Liver (tissue), 9 donors: ENCODE data around the gene SCAF1. TPM values are rescaled to one million over a fixed set of nuclear protein-coding genes. Genes with fewer than 3 reads are reported as not detected.

Source experiments
- DNase-seq: peaks from one replicate; pipeline ENCODE4 v3.0.0-alpha.2; 2017; ENCODE audit warnings: low spot score
- H3K27ac ChIP-seq, 2 donors: one replicate each; pipeline ENCODE4 v1.7.0; 2013; ENCODE audit warnings: inconsistent platforms in 2 of 2, low read length in 2 of 2, control low read depth in 1 of 2, low read depth in 1 of 2, mild to moderate bottlenecking in 1 of 2
- H3K27me3 ChIP-seq, 4 donors: one replicate each; pipeline versions ENCODE4 v1.6.1 to v1.7.0; 2013; ENCODE audit warnings: low read length in 3 of 4, inconsistent platforms in 1 of 4, mild to moderate bottlenecking in 1 of 4, moderate library complexity in 1 of 4; ENCODE audit not compliant: control insufficient read depth in 4 of 4, insufficient read depth in 4 of 4
- H3K36me3 ChIP-seq, 4 donors: one replicate each; pipeline versions ENCODE4 v1.6.1 to v1.7.0; 2013; ENCODE audit warnings: low read length in 3 of 4, mild to moderate bottlenecking in 3 of 4, low read depth in 1 of 4, moderate library complexity in 1 of 4; ENCODE audit not compliant: control insufficient read depth in 4 of 4, insufficient read depth in 3 of 4
- H3K4me1 ChIP-seq, 4 donors: one replicate each; pipeline versions ENCODE4 v1.6.1 to v1.7.0; 2013; ENCODE audit warnings: low read length in 3 of 4, mild to moderate bottlenecking in 3 of 4, moderate library complexity in 1 of 4; ENCODE audit not compliant: control insufficient read depth in 4 of 4, insufficient read depth in 4 of 4
- H3K4me3 ChIP-seq, 3 donors: one replicate each; pipeline versions ENCODE4 v1.6.1 to v1.7.0; 2013; ENCODE audit warnings: low read length in 3 of 3, control low read depth in 1 of 3, low read depth in 1 of 3, mild to moderate bottlenecking in 1 of 3
- H3K9ac ChIP-seq, 2 donors: one replicate each; pipeline ENCODE4 v1.7.0; 2013; ENCODE audit warnings: low read length in 2 of 2, mild to moderate bottlenecking in 2 of 2, moderate library complexity in 2 of 2, control low read depth in 1 of 2, low read depth in 1 of 2
- H3K9me3 ChIP-seq, 4 donors: one replicate each; pipeline versions ENCODE4 v1.6.1 to v1.7.0; 2013; ENCODE audit warnings: low read length in 3 of 4; ENCODE audit not compliant: control insufficient read depth in 4 of 4
- ATF3 ChIP-seq: IDR thresholded peaks from 2 replicates; pipeline ENCODE4 v1.6.1; 2016; ENCODE audit warnings: antibody characterized with exemption
- EGR1 ChIP-seq, 2 donors: IDR thresholded peaks; 2 replicates each; pipeline ENCODE4 v1.6.1; 2016 to 2018; ENCODE audit warnings: antibody characterized with exemption in 2 of 2, low read depth in 2 of 2
- FOXA1 ChIP-seq: IDR thresholded peaks from 2 replicates; pipeline ENCODE4 v1.6.1; 2016; ENCODE audit warnings: antibody characterized with exemption
- FOXA2 ChIP-seq: IDR thresholded peaks from 2 replicates; pipeline ENCODE4 v1.6.1; 2016; ENCODE audit warnings: antibody characterized with exemption
- HNF4G ChIP-seq: IDR thresholded peaks from 2 replicates; pipeline ENCODE4 v1.6.1; 2016; ENCODE audit warnings: antibody characterized with exemption
- JUND ChIP-seq, 2 donors: IDR thresholded peaks; 2 replicates each; pipeline ENCODE4 v1.6.1; 2016; ENCODE audit warnings: antibody characterized with exemption in 2 of 2
- MAX ChIP-seq: IDR thresholded peaks from 2 replicates; pipeline ENCODE4 v1.6.1; 2016; ENCODE audit warnings: antibody characterized with exemption
- RAD21 ChIP-seq, 2 donors: IDR thresholded peaks; 2 replicates each; pipeline ENCODE4 v1.6.1; 2016; ENCODE audit warnings: antibody characterized with exemption in 2 of 2, mild to moderate bottlenecking in 2 of 2
- REST ChIP-seq: IDR thresholded peaks from 2 replicates; pipeline ENCODE4 v1.6.1; 2016; ENCODE audit warnings: antibody characterized with exemption, mild to moderate bottlenecking
- RXRA ChIP-seq, 2 donors: IDR thresholded peaks; 2 replicates each; pipeline ENCODE4 v1.6.1; 2017 to 2018; ENCODE audit warnings: antibody characterized with exemption in 2 of 2, mild to moderate bottlenecking in 1 of 2
- SP1 ChIP-seq: IDR thresholded peaks from 2 replicates; pipeline ENCODE4 v1.6.1; 2018; ENCODE audit warnings: antibody characterized with exemption, mild to moderate bottlenecking
- YY1 ChIP-seq: IDR thresholded peaks from 2 replicates; pipeline ENCODE4 v1.6.1; 2016; ENCODE audit warnings: antibody characterized with exemption, mild to moderate bottlenecking
- ZBTB33 ChIP-seq: IDR thresholded peaks from 2 replicates; pipeline ENCODE4 v1.6.1; 2016; ENCODE audit warnings: antibody characterized with exemption
- WGBS: extraction: QIAGEN DNeasy Blood & Tissue Kit; methylation state at CpG from one replicate; pipeline ENCODE4 v1.1.7; 2013; 5-methylcytosine and 5-hydroxymethylcytosine counted together
- polyA plus RNA-seq, 2 donors: library from polyadenylated mRNA; stranded (reverse) in 1 of 2; unstranded in 1 of 2; fragments of 200-250 nt in 1 of 2; fragments of >200 nt in 1 of 2; fragmentation: Nextera tagmentation in 1 of 2; extraction: Ambion mirVana in 1 of 2; gene quantifications; one replicate each; pipeline versions ENCODE4 v1.2.1 to v1.2.3, GENCODE V29; 2013 to 2015
- total RNA-seq, 2 donors: library from RNA; depleted of rRNA; stranded (reverse); fragments of >200 nt; gene quantifications; one replicate each; pipeline ENCODE4 v1.2.3, GENCODE V29; 2014
- donor health status: healthy.
- donor health status: healthy.
- donor health status: healthy.
- donor health status: healthy.
- donor health status: healthy.

SCAF1 gene
- total and polyA plus RNA-seq, 4 donors = 4.6 to 17.6 (median 9.9) TPM

- Histone ChIP-seq H3K36me3 (peaks cover 20 to 34% (median 22%) of the 10 kb centered on the region in 4 donors), H3K4me1 (no peaks in the 10 kb centered on the region), H3K9ac (no peak overlapping the region), H3K4me3 (no peak overlapping the region), H3K9me3 (no peaks in the 10 kb centered on the region), H3K27ac (no peak overlapping the region), H3K27me3 (no peaks in the 10 kb centered on the region)
- no peak for TF ChIP-seq JUND (IDR thresholded peaks at IDR 0.05)
- TF ChIP-seq EGR1 (IDR thresholded peaks at IDR 0.05; ENCODE audit: low read depth in 2 of 2) = no peak
- no peak for TF ChIP-seq ATF3
- no peak for DNase-seq
- WGBS = 98% methylated on average over 38 of the region's 38 CpGs
Observed at GRCh38 chr19:49601482-49602038, 40.4 kb upstream of the SCAF1 start.

- H3K36me3 ChIP-seq = peaks cover 13 to 32% (median 22%) of the 10 kb centered on the region in 4 donors
- H3K27me3 ChIP-seq = no peaks in the 10 kb centered on the region
- H3K4me3 ChIP-seq = no peak overlapping the region
- no peak for TF ChIP-seq REST
- TF ChIP-seq SP1 = no peak
- TF ChIP-seq YY1 = no peak
- TF ChIP-seq RAD21 (IDR thresholded peaks at IDR 0.05) = no peak
- no peak for TF ChIP-seq HNF4G
- TF ChIP-seq ATF3 = no peak
- TF ChIP-seq JUND (IDR thresholded peaks at IDR 0.05) = no peak
- TF ChIP-seq FOXA1 = no peak
- no peak for TF ChIP-seq RXRA (IDR thresholded peaks at IDR 0.05)
- no peak for TF ChIP-seq MAX
- TF ChIP-seq FOXA2 = no peak
- no peak for TF ChIP-seq ZBTB33
- H3K9me3 ChIP-seq = no peaks in the 10 kb centered on the region
- H3K4me1 ChIP-seq = no peaks in the 10 kb centered on the region
- no peak for DNase-seq
- no peak overlapping the region for H3K27ac ChIP-seq
- no peak overlapping the region for H3K9ac ChIP-seq
- WGBS = 96% methylated on average over 2 of the region's 2 CpGs
Observed at GRCh38 chr19:49602806-49603205, 39.2 kb upstream of the SCAF1 start.
